GM19351 (cell line): Measurements from ENCODE around the gene IRX6.

ENCODE experiments used
- ATAC-seq: cut with Tn5 transposase; IDR thresholded peaks from one replicate; pipeline ENCODE4 v1.9.1; 2021; ENCODE audit warnings: mild to moderate bottlenecking, moderate library complexity; ENCODE audit not compliant: unreplicated experiment

The IRX6 gene

GRCh38 chr16:55322327-55322726 lies 1.7 kb upstream of the IRX6 start:
- ATAC-seq, result no peak

- ATAC-seq, result no peak
These were observed 479 bp downstream of the IRX6 start for GRCh38 chr16:55324285-55325079.

- no peak for ATAC-seq
These were observed 1.1 kb downstream of the IRX6 start for GRCh38 chr16:55325080-55325447.

- no peak for ATAC-seq
These were observed 1.6 kb downstream of the IRX6 start for GRCh38 chr16:55325458-55326109.

GRCh38 chr16:55326261-55327092 lies 2.5 kb downstream of the IRX6 start:
- no peak for ATAC-seq

- ATAC-seq, result no peak
These were observed 4.9 kb downstream of the IRX6 start for GRCh38 chr16:55328611-55329569.

- ATAC-seq, result no peak
These were observed 5.9 kb downstream of the IRX6 start for GRCh38 chr16:55329791-55330428.

- ATAC-seq, result no peak
These were observed 7.0 kb downstream of the IRX6 start for GRCh38 chr16:55330781-55331647.

GRCh38 chr16:55331648-55332185 lies 7.7 kb downstream of the IRX6 start:
- ATAC-seq, result no peak

GRCh38 chr16:55333684-55334083 lies 9.7 kb downstream of the IRX6 start:
- no peak for ATAC-seq

- no peak for ATAC-seq
These were observed 14.6 kb downstream of the IRX6 start for GRCh38 chr16:55338646-55339045.

GRCh38 chr16:55340445-55340844 lies 16.4 kb downstream of the IRX6 start:
- ATAC-seq, result no peak

- ATAC-seq, result no peak
These were observed 17.7 kb downstream of the IRX6 start for GRCh38 chr16:55341681-55342080.

- ATAC-seq, result no peak
These were observed 22.5 kb downstream of the IRX6 start for GRCh38 chr16:55346475-55346874.

- ATAC-seq, result no peak
These were observed 25.9 kb downstream of the IRX6 start for GRCh38 chr16:55349867-55350266.

- no peak for ATAC-seq
These were observed 27.0 kb downstream of the IRX6 start for GRCh38 chr16:55350984-55351383.

GRCh38 chr16:55351936-55352335 lies 27.9 kb downstream of the IRX6 start:
- no peak for ATAC-seq

GRCh38 chr16:55357241-55357640 lies 33.2 kb downstream of the IRX6 start:
- ATAC-seq, result no peak

GRCh38 chr16:55359946-55360345 lies 35.9 kb downstream of the IRX6 start:
- no peak for ATAC-seq
